ENCODE measurements around the gene AP2M1.
A peak's percentile ranks its signal among the peaks of the same experiment; 100 is the strongest.
"Not testable (repeated sequence)": the region's sequence is repeated elsewhere in the genome, so short reads cannot be mapped to it uniquely, and the experiment has no call there.

AP2M1 gene

DNA sequence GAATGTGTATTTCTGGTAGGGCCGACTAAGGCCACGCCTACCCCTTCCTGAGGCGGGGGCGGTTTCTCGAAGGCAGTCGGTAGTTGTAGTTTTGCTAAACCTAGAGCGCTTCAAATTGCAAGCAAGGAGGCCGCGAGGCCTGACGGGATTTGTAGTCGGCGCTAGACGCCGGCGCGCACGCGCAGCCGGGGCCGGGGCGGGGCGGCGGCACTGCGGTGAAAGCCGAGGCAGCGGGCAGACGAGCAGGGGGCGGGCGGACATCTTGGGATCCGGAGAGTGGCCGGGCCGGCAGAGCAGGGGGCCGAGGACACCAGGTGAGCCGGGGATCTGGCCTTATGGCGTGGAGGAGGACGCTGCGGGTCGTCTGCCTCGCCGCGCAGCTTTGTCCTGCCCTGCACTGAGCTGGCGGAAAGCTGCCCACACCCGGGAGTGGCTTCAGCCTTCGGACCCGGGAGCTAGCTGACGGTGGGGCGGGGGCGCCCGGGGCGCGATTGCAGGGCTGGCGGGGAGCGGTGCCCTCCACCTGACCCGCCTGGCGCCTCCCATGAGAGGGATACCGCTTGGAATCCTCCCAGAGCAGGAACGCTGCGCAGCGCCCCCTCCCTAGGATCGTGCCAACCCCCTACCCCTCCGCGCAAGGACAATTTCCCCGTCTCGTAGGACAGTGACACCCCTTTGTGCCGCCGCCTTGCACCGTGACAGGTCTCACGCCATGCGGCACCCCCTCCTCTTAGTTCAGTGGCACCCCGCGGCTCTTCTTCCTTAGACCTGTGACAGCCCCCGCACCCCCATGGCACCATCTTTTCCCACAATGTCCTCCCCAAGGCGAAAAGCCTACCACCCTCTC is at the start of gene AP2M1:
TSS of gene AP2M1 (plus strand) at position 210 of the 847 bp plus-strand sequence. CDS start 2,139 bp downstream, outside the sequence.
- peak; percentile 97 for DNase-seq

DNA sequence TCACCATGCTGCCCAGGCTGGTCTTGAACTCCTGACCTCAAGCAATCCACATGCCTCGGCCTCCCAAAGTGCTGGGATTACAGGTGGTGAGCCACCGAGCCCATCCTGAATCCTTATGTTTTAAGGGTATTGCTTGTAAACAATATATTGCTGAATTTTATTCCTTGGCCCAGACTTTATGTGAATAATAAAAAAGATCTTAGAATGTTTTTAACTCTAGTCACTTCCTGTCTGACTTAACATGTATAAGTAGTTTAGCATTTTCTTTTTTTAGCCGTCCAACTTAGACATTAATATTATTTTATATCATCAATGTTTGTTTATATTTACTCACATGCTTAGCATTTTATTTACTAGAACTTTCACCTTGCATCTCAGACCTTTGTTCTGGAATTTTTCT is 48.6 kb upstream of the AP2M1 start:
- no peak for DNase-seq

DNA sequence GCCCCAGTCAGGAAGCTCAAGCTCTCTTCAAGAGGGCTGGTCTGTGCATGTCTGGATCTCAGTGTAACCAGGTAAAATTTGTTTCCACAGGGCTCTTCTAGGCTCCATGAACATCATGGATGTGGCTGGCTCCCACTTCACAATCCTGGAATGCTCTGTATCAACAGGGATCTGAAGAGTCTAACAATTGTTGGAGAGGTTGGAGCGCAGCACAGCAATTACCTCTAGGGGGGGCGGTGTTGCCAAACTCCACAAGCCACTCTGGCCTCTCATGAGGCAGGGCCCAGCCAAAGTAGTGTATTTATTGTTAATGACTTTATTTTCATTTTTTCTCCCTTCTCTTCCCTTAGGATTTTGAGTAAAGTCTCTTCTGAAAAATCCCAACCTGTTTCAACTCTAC is 45.6 kb upstream of the AP2M1 start:
- no peak for DNase-seq

DNA sequence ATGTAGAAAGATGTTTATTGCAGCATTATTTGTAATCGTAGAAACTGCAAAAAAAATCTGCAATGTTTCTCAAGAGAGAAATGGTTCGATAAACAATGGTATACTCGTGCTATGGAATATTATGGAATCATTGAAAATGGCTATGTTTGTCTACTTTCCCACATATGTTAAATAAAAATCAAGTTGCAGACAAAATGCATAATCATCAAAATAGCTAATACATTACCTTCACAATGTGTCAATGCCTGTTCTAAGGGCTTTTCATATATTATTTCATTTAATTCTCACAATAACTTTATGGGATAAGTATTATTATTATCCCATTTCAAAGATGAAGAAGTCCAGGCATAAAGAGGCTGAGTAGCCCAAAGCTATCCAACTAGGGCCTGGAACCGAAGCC is 41.7 kb upstream of the AP2M1 start:
- DNase-seq, result no peak

DNA sequence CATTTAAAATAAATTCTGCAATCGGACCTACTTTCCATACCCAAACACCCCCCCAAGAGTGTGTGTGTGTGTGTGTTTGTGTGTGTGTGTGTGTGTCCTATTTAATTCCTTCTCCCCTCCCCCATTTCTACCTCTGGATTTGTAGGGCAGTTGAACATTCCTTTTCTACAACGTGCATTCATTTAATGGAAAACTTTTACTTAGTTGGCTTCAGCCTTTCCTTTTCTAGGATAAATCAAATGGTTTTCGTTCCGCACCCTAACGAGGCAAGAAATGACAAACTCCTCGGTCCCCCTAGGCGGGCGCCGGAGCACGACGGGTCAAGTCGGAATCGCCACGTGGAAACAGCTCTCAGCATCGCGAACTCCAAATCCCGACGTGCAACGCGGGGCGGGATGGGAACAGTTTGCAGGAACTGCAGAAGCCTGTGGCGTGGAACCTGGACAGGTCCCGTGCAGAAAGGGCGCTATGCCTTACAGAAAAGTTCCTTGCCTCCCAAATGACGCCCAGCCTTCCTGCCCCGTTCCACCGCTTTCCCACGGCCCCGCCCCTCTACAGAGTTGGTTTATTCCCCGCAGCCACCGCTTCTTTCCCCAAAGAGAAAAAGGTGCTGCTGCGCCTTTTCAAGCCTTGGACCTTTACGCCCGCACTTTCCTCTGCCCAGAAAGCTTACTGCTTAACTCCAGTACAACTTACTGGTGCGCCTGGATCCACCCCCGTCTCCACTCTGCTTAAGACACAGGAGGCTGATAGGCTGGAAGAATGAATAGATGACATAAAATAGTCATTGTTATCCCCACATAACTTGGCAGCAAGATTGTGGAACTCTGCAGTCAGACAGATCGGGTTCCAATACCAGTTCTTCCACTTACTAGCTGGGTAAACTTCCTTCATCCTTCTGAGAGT is 40.6 kb upstream of the AP2M1 start:
- DNase-seq, result peak; percentile 60

DNA sequence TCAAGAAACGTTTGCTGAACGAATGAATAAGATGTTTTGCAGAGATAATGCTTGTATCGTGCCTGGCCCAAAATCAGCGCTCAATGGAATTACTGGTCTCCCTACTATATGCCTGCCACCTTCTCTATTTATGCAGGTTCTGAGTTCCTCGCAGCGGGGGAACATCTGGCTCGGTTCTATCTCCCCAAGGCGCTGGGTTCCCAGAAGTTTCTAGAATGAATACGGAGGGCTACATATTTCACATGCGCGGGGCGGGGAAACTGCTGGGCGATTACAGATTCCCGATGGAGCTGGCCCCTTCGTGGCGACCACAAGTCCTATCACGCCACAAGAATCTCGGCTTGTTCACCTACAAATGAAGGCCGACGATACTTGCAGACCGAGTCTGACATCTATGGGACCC is 39.9 kb upstream of the AP2M1 start:
- DNase-seq, result no peak

DNA sequence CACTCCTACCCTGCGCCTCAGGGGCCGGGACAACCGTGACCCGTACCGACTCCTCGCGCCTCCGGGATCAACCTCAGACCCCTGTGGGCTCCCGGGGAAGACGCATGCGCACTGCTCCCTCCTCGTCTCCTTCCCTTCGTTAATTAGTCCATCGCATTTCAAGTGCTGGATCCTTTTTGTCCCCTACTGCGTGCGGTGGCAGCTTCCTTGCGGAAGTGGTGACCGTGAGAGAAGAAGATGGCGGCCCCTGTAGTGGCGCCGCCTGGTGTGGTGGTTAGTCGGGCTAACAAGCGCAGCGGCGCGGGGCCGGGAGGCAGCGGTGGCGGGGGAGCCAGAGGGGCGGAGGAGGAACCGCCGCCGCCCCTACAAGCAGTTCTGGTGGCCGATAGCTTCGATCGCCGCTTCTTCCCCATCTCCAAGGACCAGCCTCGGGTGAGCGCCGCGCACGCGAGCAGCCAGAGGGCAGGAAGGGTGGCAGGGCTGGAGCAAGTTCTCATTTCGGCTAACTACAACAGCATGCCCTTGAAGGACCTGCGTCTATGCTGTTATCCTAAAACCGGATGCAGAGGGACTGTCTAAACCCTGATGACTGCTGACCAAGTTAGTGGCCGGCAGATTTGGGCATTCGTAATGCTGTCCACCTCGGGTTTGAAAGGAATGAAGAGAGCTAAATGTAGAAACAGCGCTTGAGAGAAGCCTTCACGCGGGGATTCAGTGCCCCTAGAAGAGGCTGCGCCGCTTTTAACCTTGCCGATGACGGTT is 39.3 kb upstream of the AP2M1 start, which contains the start of gene EIF2B5:
TSS of gene EIF2B5 (plus strand) at position 210 of the 762 bp plus-strand sequence. CDS start at position 238, 28 bp downstream.
- DNase-seq, result peak; percentile 86

DNA sequence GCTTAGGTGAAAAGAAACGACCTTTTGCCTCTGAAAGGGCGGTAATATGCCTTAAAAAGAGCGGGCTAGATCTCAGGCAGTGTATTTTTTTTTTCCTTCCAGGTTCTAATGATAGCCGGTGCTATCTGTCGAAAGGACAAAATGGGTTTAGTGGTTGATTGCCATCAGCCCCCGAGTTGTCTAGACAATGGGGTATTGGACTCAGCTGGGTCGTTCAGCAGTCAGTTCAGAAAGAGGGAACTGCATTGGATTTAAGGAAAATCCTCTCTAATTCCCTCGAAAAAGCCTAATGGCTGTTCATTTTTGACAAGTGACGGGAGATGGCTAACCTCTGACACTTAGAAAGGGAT is 38.8 kb upstream of the AP2M1 start:
- DNase-seq, result no peak

DNA sequence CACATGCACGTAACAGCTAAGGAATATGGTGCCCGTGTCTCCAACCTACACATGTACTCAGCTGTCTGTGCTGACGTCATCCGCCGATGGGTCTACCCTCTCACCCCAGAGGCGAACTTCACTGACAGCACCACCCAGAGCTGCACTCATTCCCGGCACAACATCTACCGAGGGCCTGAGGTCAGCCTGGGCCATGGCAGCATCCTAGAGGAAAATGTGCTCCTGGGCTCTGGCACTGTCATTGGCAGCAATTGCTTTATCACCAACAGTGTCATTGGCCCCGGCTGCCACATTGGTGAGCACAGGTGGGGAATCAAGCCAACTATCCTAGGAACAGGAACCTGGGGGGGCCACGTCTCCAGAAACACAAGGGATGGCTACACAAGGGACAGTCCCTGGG is 34.2 kb upstream of the AP2M1 start:
- no peak for DNase-seq

DNA sequence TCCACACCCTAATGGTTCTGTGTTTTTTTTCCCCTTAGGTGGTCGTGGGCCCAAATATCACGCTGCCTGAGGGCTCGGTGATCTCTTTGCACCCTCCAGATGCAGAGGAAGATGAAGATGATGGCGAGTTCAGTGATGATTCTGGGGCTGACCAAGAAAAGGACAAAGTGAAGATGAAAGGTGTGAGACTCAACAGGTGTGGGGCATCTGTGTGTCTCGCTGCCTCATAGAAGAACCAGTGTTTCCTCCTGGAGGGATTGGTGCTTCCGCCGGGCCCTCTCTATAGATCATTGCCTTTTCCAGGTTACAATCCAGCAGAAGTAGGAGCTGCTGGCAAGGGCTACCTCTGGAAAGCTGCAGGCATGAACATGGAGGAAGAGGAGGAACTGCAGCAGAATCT is 32.5 kb upstream of the AP2M1 start:
- DNase-seq, result no peak

DNA sequence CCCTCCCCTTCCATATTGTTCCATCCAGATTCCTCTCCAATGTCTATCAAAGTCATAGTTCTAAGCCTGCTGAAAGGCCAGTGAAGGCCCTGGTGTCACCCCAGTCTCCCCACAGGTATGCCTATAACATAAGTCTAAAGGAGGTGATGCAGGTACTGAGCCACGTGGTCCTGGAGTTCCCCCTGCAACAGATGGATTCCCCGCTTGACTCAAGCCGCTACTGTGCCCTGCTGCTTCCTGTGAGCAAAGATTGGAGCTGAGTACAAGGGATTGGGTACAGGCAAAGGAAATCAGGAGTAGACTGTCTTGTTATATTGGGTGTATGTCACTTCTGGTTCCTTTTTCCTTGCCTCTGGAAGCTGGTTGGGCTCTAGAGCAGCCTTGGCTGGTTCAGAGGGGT is 31.3 kb upstream of the AP2M1 start:
- DNase-seq, result no peak

DNA sequence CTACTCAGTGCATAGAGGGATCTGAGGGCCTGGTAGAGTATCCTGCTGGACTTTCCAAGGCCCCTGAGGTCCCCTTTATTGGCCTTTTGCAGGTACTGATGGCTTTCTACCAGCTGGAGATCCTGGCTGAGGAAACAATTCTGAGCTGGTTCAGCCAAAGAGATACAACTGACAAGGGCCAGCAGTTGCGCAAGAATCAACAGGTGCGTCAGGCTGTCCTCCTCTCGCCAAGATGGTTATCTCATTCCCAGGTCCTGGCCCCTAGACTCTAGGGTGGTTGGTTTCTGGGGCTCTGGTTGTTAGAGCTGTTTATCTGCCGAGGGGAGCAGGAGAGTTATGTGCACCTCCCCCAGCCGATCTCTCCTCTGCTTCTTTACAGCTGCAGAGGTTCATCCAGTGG is 30.1 kb upstream of the AP2M1 start:
- no peak for DNase-seq

DNA sequence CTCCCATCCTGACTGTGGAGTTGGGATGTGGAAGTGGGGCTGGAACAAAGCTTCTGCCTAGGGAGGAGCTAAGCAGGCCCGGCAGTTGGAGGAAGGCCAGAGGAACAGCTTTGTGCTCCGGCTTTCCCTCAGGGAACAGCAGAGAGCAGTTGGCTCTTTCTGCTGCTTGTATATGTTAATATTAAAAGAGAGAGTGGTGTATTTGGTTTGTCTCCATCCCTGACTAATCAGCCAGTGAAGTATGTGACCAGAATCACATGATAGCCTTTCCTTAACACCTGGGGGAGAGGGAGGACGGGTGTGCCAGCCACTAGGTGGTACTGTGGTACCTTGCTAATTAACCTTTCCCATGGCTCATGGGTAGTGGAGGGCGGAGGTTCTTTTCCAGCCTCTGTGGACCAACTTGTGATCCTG is 29.5 kb upstream of the AP2M1 start:
- peak; percentile 38 for DNase-seq

DNA sequence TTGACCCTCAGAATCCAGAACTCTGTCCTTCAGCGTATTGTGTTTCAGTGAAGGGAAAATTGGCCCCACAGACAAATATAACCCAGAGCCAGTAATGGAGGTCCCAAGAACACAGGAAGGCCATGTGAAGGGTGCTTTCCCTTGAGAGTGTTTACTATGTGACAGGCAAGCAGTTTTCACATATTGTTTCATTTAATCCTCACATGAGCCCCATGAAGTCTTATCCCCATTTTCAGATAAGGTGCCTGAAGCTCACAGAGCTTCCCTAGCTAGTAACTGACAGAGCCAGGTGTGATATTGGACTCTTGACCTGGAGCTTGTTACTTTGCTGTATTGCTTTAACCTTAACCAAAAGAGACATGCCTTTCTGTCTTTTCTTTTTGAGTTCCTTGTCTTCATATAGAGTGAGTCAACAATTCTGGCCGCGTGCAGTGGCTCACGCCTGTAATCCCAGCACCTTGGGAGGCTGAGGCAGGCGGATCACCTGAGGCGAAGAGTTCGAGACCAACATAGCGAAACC is 28.8 kb upstream of the AP2M1 start:
- no peak for DNase-seq

DNA sequence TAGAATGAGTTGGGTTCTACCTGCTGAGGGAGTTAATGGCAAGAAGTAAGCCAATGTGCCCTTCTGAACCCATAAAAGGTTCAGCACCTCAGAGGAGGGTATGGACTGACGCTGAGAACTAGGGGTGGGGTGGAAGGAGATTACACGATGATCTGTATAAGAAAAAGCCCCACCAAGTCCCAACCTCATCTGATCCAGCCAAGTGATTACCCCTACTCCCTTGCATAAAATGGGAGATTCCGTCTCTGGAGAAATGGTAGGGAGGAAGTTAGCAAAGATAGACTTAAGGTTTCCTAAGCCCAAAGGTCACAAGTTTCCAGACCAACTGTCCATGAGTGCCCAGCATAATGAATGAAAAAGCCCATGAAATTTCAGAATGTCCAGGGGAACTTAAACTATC is 26.6 kb upstream of the AP2M1 start:
- no peak for DNase-seq

DNA sequence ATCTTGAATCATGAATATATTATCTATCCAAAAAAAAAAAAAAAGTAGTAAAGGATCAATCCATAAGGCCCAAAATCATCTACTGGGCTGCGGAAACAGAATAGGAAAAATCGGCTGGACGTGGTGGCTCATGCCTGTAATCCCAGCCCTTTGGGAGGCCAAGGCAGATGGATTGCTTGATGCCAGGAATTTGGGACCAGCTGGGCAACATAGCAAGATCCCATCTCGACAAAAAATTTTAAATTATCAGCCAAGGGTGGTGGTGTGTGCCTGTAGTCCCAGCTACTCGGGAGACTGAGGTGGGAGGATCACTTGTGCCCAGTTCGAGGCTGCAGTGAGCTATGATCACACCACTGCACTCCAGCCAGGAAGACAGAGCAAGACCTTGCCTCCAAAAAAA is 25.5 kb upstream of the AP2M1 start:
- no peak for DNase-seq

DNA sequence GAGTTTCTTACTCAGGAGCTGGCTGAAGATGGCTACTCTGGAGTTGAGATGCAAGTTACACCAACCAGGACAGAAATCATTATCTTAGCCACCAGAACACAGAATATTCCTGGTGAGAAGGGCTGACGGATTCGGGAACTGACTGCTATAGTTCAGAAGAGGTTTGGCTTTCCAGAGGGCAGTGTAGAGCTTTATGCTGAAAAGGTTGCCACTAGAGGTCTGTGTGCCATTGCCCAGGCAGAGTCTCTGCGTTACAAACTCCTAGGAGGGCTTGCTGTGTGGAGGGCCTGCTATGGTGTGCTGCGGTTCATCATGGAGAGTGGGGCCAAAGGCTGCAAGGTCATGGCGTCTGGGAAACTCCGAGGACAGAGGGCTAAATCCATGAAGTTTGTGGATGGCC is 24.9 kb upstream of the AP2M1 start:
- not testable (repeated sequence) for DNase-seq

DNA sequence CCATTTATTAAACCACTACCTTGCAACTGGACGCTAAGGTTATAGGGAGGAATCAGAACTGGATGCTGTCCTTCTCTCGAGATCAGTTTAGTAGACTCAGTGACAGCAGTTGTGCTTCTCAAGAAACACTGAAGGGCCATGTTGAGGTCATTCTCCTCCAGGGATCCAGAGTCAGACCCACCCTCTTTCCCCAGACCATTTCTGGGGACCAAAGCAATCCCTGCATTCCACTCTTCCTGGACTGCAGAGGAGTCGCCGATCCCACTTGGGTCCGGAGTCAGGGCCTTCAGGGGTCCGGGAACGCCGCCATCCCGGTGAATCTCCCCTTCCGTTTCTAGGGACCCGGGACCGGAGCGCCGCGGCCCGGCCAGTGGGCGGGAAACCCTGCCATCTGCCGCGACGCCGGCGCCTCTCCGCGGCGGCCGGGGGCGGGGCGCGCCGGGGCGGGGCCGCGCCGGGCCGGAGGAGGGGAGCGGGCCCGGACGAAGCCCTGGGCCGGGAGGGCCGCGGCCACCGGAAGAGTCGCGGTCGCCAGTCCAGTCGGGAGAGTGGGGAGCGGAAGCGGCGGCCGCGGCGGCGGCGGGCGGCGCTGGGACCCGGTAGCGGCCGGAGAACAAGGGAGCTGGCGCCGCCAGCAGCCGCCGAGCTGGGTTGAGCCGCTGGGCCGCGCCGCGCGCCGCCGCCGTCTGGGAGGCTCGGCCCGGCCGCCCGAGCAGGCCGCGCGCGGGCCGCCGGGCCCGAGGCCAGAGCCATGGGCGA is 19.6 kb upstream of the AP2M1 start, which contains the start of gene DVL3:
TSS of gene DVL3 (plus strand) at position 493 of the 759 bp plus-strand sequence. CDS start at position 752, 259 bp downstream.
- DNase-seq, result peak; percentile 42

DNA sequence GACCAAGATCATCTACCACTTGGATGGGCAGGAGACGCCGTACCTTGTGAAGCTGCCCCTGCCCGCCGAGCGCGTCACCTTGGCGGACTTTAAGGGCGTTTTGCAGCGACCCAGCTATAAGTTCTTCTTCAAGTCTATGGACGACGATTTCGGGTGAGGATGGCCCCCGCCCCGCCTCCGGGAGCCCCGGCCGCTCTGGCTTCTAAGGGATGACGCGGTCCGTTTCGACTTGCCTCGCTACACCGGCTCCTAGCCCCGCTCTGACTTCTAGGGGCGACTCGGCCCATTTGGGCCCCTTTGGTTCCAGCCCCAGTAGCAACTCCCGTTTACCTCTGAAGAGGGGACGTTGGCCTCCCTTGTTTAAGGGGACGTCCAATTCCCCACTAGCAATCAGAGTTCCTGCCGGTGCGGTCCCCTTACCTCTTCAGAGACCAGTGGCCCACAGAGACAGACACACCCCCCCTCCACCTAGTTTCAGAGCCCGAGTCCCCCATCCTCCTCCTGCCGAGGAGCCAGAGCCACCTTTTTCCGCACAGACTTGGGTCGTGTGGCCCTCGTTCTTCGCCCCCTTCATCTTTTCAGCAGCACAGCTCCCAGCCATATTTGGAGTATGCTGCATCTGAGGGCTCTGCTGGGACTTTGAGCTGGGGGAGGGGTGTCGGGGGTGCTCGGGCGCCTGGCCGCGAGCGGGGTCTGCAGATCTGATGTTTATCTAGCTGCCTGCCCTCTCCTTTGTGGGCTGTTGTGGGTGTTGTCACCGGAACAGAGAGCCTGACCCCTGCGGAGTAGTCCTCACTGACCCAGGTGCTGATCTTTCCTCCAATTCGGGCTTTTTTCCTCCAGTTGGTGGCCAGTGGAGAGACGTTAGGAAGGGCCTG is 18.8 kb upstream of the AP2M1 start:
- DNase-seq, result peak; percentile 57

DNA sequence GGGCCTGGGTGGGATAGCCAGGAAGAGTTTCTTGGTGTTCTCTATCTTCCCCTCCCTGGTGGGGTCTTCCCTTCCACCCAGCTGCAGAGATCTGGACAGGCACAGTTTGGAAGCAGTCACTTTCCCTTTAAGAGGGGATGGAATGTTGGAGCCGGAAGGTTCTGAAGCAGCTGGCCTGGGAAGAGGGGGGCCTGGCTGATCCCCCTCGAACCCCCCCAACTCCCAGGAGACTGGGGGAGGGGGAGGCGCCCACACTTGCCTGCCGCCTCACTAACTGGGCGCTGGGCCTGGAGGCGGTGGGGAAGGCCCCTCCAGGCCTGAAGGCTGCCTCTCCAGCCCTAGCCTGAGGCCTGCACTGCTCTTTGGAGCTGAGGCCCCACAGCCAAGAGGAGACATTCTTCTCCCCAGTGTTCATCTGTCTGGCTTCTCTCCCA is 18.1 kb upstream of the AP2M1 start:
- no peak for DNase-seq

DNA sequence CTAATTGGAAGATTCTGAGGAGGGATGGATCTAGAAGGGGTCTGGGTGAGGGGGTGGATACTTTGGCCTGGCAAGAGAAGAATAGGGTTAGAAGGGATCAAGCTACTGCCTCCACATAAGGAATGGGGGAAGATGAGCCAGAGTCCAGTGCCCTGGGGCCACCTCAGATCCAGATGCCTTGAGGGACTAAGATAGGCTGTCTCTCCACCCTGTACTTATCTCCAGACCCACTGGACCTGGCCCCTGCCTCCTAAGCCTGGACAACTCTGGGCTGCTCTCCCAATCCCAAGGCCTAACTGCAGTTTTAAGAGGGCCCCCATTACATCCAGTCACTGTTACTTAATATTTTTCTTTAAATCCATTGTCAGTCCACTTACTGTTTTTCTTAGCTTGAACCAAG is 17.4 kb upstream of the AP2M1 start:
- DNase-seq, result no peak

Data from activated naive CD4-positive, alpha-beta T cell treated with anti-CD3 and anti-CD28 coated beads, Interleukin-2, amount 50 U/mL, for 16 hours (primary cell).